H9 (cell line): ENCODE results near the gene PRPF40A. TPM values are rescaled to one million over a fixed set of nuclear protein-coding genes. Genes with fewer than 3 reads are reported as not detected.

Source experiments
- DNase-seq: peaks from one replicate; pipeline ENCODE4 v3.0.0-alpha.2; 2017
- H2AFZ ChIP-seq: one replicate; pipeline ENCODE4 v1.6.1; 2013; ENCODE audit warnings: mild to moderate bottlenecking, low read length, control low read depth, moderate library complexity
- H2AK5ac ChIP-seq: 2 replicates; pipeline ENCODE4 v1.6.1; 2013; ENCODE audit warnings: low read length, control low read depth, mixed read lengths; ENCODE audit not compliant: insufficient read length
- H2BK120ac ChIP-seq: one replicate; pipeline ENCODE4 v1.6.1; 2013; ENCODE audit warnings: low read depth, mild to moderate bottlenecking, low read length, control low read depth, inconsistent platforms; ENCODE audit not compliant: poor library complexity, severe bottlenecking
- H2BK12ac ChIP-seq: 2 replicates; pipeline ENCODE4 v1.6.1; 2013; ENCODE audit warnings: low read length, control low read depth, mixed read lengths, low read depth; ENCODE audit not compliant: insufficient read length
- H2BK15ac ChIP-seq: 2 replicates; pipeline ENCODE4 v1.6.1; 2013; ENCODE audit warnings: low read depth, low read length, control low read depth
- H2BK20ac ChIP-seq: one replicate; pipeline ENCODE4 v1.6.1; 2013; ENCODE audit warnings: low read depth, mild to moderate bottlenecking, low read length, control low read depth, inconsistent platforms; ENCODE audit not compliant: poor library complexity, severe bottlenecking
- H2BK5ac ChIP-seq: 2 replicates; pipeline ENCODE4 v1.6.1; 2013; ENCODE audit warnings: low read length, control low read depth, mixed read lengths; ENCODE audit not compliant: insufficient read length
- H3K14ac ChIP-seq: 2 replicates; pipeline ENCODE4 v1.6.1; 2013; ENCODE audit warnings: low read length, control low read depth; ENCODE audit not compliant: insufficient read depth
- H3K18ac ChIP-seq: 2 replicates; pipeline ENCODE4 v1.6.1; 2013; ENCODE audit warnings: low read depth, mild to moderate bottlenecking, mixed read lengths, low read length, control low read depth; ENCODE audit not compliant: insufficient read length
- H3K23ac ChIP-seq: 2 replicates; pipeline ENCODE4 v1.6.1; 2013; ENCODE audit warnings: low read length, control low read depth, mixed read lengths, low read depth; ENCODE audit not compliant: insufficient read length
- H3K23me2 ChIP-seq: 2 replicates; pipeline ENCODE4 v1.6.1; 2013; ENCODE audit warnings: low read depth, mild to moderate bottlenecking, mixed read lengths, low read length, control low read depth; ENCODE audit not compliant: insufficient read length, poor library complexity, severe bottlenecking
- H3K27ac ChIP-seq: 2 replicates; pipeline ENCODE4 v1.5.1; 2013; ENCODE audit warnings: low read length, control low read depth, mixed read lengths, low read depth; ENCODE audit not compliant: insufficient read length
- H3K27me3 ChIP-seq: 2 replicates; pipeline ENCODE4 v1.6.1; 2013; ENCODE audit warnings: low read length, control low read depth, inconsistent platforms; ENCODE audit not compliant: insufficient read depth
- H3K4ac ChIP-seq: 2 replicates; pipeline ENCODE4 v1.6.1; 2013; ENCODE audit warnings: low read depth, mild to moderate bottlenecking, control low read depth, inconsistent platforms, low read length, moderate library complexity
- H3K4me1 ChIP-seq: 2 replicates; pipeline ENCODE4 v1.6.1; 2013; ENCODE audit warnings: low read length, control low read depth, inconsistent platforms; ENCODE audit not compliant: insufficient read depth
- H3K4me2 ChIP-seq: 2 replicates; pipeline ENCODE4 v1.6.1; 2013; ENCODE audit warnings: low read length, control low read depth, mixed read lengths; ENCODE audit not compliant: insufficient read length, insufficient read depth
- H3K56ac ChIP-seq: 2 replicates; pipeline ENCODE4 v1.6.1; 2013; ENCODE audit warnings: low read depth, mild to moderate bottlenecking, mixed read lengths, low read length, control low read depth; ENCODE audit not compliant: insufficient read length
- H3K79me1 ChIP-seq: 2 replicates; pipeline ENCODE4 v1.6.1; 2013; ENCODE audit warnings: low read depth, mild to moderate bottlenecking, moderate library complexity, low read length, control low read depth, inconsistent platforms; ENCODE audit not compliant: insufficient read depth, poor library complexity, severe bottlenecking
- H3K79me2 ChIP-seq: 2 replicates; pipeline ENCODE4 v1.6.1; 2013; ENCODE audit warnings: low read length, control low read depth, inconsistent platforms; ENCODE audit not compliant: insufficient read depth
- H3K9ac ChIP-seq: 2 replicates; pipeline ENCODE4 v1.6.1; 2013; ENCODE audit warnings: low read length, control low read depth, mixed read lengths; ENCODE audit not compliant: insufficient read length; ENCODE audit errors: extremely low read depth
- H3K9me3 ChIP-seq: one replicate; pipeline ENCODE4 v1.6.1; 2013; ENCODE audit warnings: low read depth, low read length, inconsistent platforms; ENCODE audit not compliant: control insufficient read depth
- H3T11ph ChIP-seq: one replicate; pipeline ENCODE4 v1.6.1; 2013; ENCODE audit warnings: mild to moderate bottlenecking, low read length, control low read depth, inconsistent platforms
- H4K20me1 ChIP-seq: one replicate; pipeline ENCODE4 v1.6.1; 2013; ENCODE audit not compliant: control insufficient read depth, insufficient read length, insufficient read depth
- H4K5ac ChIP-seq: 2 replicates; pipeline ENCODE4 v1.6.1; 2013; ENCODE audit warnings: low read depth, mild to moderate bottlenecking, mixed read lengths, low read length, control low read depth; ENCODE audit not compliant: insufficient read length
- H4K8ac ChIP-seq: replicated peaks from 2 replicates; pipeline ENCODE4 v1.6.1; 2013; ENCODE audit warnings: low read length, control low read depth, mixed read lengths, low read depth; ENCODE audit not compliant: insufficient read length
- H4K91ac ChIP-seq: 2 replicates; pipeline ENCODE4 v1.6.1; 2013; ENCODE audit warnings: low read depth, mild to moderate bottlenecking, moderate library complexity, mixed read lengths, low read length, control low read depth; ENCODE audit not compliant: insufficient read length
- H3K27ac Mint-ChIP-seq, 3 experiments: 2 replicates in 2 of 3; 3 replicates in 1 of 3; pipeline ENCODE4 v1.8.0; 2020 to 2021; ENCODE audit warnings: mixed read lengths in 3 of 3, mild to moderate bottlenecking in 1 of 3, moderate library complexity in 1 of 3
- H3K27me3 Mint-ChIP-seq: 2 replicates; pipeline ENCODE4 v1.8.0; 2021; ENCODE audit warnings: low read depth, mild to moderate bottlenecking, moderate library complexity, mixed read lengths
- H3K36me3 Mint-ChIP-seq, 3 experiments: 2 replicates in 2 of 3; 3 replicates in 1 of 3; pipeline ENCODE4 v1.8.0; 2020 to 2021; ENCODE audit warnings: low read depth in 3 of 3, mixed read lengths in 3 of 3; ENCODE audit not compliant: insufficient read depth in 1 of 3
- H3K4me1 Mint-ChIP-seq, 2 experiments: 2 replicates each; pipeline ENCODE4 v1.8.0; 2020; ENCODE audit warnings: mixed read lengths in 2 of 2
- H3K4me3 Mint-ChIP-seq, 2 experiments: 2 replicates in 1 of 2; 3 replicates in 1 of 2; pipeline ENCODE4 v1.8.0; 2020 to 2021; ENCODE audit warnings: mild to moderate bottlenecking in 2 of 2, mixed read lengths in 2 of 2, moderate library complexity in 1 of 2
- H3K9me3 Mint-ChIP-seq, 2 experiments: 2 replicates in 1 of 2; 3 replicates in 1 of 2; pipeline ENCODE4 v1.8.0; 2020; ENCODE audit warnings: mild to moderate bottlenecking in 2 of 2, mixed read lengths in 2 of 2, moderate library complexity in 1 of 2
- WGBS: extraction: QIAGEN DNeasy Blood & Tissue Kit; methylation state at CpG from one replicate; pipeline ENCODE4 v1.1.7; 2013; ENCODE audit warnings: missing lambda C conversion rate, low lambda C conversion rate, mixed read lengths; ENCODE audit not compliant: insufficient read length; ENCODE audit errors: extremely low coverage; 5-methylcytosine and 5-hydroxymethylcytosine counted together
- total RNA-seq: library from RNA; stranded (reverse); gene quantifications from 2 replicates; pipeline ENCODE4 v1.2.1, GENCODE V29; 2021
- TF ChIP-seq, protein P1 (sequence below): fragments of 200-600 bp; sonication (generic); conservative IDR thresholded peaks from 3 replicates; pipeline ENCODE4 v1.8.0; 2021; ENCODE audit warnings: antibody characterized with exemption, mild to moderate bottlenecking

Gene PRPF40A
- total RNA-seq, 1 experiment from 2014 or later, result 158 TPM

DNA sequence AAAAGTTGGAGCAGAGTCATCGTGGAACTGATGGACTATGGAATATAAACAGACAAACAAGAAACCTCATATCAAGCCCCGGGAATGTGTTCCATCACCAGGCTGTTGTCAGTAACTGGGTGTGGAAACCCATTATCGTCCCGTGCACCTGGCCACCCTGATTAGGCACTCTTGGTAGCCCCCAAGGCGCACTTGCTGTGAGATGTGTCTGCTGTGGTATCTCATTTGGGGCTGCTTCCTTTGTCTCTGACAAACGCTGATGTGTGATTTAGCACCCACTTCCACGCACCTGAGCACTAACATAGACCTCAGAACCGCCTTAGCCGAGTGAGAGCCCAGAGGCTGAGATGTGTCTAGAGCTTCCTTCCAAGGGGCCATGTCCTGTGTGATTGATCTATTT, 96.3 kb downstream of the PRPF40A start:
- Mint-ChIP-seq H3K4me1 (no peaks in the 10 kb centered on the region), H3K36me3 (peaks cover 12 to 53% (median 42%) of the 10 kb centered on the region in 3 experiments; a peak in 6 of 7 replicates), H3K4me3 (no peak overlapping the region), H3K9me3 (no peaks in the 10 kb centered on the region; a peak in 1 of 5 replicates), H3K27me3 (no peaks in the 10 kb centered on the region), H3K27ac (no peak overlapping the region; a peak in 1 of 7 replicates)
- no peak overlapping the region for H3K23ac ChIP-seq
- H2BK15ac ChIP-seq, result no peak overlapping the region
- no peaks in the 10 kb centered on the region for H3K79me1 ChIP-seq
- no peak overlapping the region for H3K14ac ChIP-seq
- H3K56ac ChIP-seq, result no peak overlapping the region
- no peak overlapping the region for H3K18ac ChIP-seq
- H3K4me2 ChIP-seq, result no peak overlapping the region
- H3K9ac ChIP-seq, result no peak overlapping the region
- no peaks in the 10 kb centered on the region for H3K79me2 ChIP-seq
- H3K27me3 ChIP-seq, result no peaks in the 10 kb centered on the region
- no peak overlapping the region for H4K8ac ChIP-seq
- no peak overlapping the region for H3K4ac ChIP-seq
- H2BK5ac ChIP-seq, result no peak overlapping the region
- no CpG with 5 or more reads among the region's 9 CpGs for WGBS
- no peaks in the 10 kb centered on the region for H3K4me1 ChIP-seq
- no peak overlapping the region for H2BK12ac ChIP-seq
- no peaks in the 10 kb centered on the region for H3K23me2 ChIP-seq
- H4K5ac ChIP-seq, result no peak overlapping the region
- no peak overlapping the region for H2AK5ac ChIP-seq
- TF ChIP-seq, protein P1, sequence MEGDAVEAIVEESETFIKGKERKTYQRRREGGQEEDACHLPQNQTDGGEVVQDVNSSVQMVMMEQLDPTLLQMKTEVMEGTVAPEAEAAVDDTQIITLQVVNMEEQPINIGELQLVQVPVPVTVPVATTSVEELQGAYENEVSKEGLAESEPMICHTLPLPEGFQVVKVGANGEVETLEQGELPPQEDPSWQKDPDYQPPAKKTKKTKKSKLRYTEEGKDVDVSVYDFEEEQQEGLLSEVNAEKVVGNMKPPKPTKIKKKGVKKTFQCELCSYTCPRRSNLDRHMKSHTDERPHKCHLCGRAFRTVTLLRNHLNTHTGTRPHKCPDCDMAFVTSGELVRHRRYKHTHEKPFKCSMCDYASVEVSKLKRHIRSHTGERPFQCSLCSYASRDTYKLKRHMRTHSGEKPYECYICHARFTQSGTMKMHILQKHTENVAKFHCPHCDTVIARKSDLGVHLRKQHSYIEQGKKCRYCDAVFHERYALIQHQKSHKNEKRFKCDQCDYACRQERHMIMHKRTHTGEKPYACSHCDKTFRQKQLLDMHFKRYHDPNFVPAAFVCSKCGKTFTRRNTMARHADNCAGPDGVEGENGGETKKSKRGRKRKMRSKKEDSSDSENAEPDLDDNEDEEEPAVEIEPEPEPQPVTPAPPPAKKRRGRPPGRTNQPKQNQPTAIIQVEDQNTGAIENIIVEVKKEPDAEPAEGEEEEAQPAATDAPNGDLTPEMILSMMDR, result no peak
- no peak overlapping the region for H2BK120ac ChIP-seq
- no peak overlapping the region for H4K91ac ChIP-seq
- no peak overlapping the region for H3K27ac ChIP-seq
- no peak for DNase-seq
- no peak overlapping the region for H3T11ph ChIP-seq
- no peaks in the 10 kb centered on the region for H4K20me1 ChIP-seq
- H2BK20ac ChIP-seq, result no peak overlapping the region
- H2AFZ ChIP-seq, result no peak overlapping the region
- no peaks in the 10 kb centered on the region for H3K9me3 ChIP-seq
